HG03280 (cell line): Measurements from ENCODE around the gene LRIG1.

Source experiments
- ATAC-seq: cut with Tn5 transposase; IDR thresholded peaks from one replicate; pipeline ENCODE4 v1.9.1; 2021; ENCODE audit warnings: mild to moderate bottlenecking, moderate library complexity; ENCODE audit not compliant: unreplicated experiment

LRIG1 gene

GRCh38 chr3:66504850-66505641, 4.2 kb upstream of the LRIG1 start:
- no peak for ATAC-seq

- no peak for ATAC-seq
Observed at GRCh38 chr3:66502981-66503380, 2.2 kb upstream of the LRIG1 start.

- ATAC-seq = no peak
Observed at GRCh38 chr3:66502245-66502874, 1.5 kb upstream of the LRIG1 start.

DNA sequence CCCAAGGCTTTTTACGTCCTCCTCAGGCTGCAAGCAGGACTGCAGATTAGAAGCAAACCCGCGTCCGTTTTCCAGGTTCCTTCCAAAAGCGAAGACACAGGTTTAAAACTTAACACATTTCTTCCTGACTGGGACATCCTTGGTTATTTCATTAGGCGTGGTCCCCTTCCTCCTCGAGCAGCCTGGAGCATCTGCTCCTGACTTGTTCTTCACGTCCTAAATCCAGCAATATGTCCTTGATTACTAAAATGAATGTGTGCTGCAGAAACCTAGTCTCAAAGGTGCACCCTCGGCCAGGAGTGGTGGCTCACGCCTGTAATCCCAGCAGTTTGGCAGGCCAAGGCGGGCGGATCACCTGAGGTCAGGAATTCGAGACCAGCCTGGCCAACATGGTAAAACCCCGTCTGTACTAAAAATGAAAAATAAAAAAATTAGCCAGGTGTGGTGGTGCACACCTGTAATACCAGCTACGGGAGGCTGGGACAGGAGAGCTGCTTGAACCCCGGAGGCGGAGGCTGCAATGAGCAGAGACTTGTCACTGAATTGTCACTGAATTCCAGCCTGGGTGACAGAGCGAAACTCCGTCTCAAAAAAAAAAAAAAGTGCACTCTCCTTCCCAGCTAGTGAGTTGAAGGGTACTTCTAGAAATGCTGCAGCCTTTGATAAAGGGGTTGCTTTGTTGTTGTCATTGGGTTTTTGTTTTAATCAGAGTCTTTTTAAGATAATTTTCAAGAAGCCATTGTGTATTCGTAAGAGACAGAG, 842 bp upstream of the LRIG1 start:
- no peak for ATAC-seq

- ATAC-seq = peak; percentile 24
Observed at GRCh38 chr3:66499881-66500575, 794 bp downstream of the LRIG1 start.

DNA sequence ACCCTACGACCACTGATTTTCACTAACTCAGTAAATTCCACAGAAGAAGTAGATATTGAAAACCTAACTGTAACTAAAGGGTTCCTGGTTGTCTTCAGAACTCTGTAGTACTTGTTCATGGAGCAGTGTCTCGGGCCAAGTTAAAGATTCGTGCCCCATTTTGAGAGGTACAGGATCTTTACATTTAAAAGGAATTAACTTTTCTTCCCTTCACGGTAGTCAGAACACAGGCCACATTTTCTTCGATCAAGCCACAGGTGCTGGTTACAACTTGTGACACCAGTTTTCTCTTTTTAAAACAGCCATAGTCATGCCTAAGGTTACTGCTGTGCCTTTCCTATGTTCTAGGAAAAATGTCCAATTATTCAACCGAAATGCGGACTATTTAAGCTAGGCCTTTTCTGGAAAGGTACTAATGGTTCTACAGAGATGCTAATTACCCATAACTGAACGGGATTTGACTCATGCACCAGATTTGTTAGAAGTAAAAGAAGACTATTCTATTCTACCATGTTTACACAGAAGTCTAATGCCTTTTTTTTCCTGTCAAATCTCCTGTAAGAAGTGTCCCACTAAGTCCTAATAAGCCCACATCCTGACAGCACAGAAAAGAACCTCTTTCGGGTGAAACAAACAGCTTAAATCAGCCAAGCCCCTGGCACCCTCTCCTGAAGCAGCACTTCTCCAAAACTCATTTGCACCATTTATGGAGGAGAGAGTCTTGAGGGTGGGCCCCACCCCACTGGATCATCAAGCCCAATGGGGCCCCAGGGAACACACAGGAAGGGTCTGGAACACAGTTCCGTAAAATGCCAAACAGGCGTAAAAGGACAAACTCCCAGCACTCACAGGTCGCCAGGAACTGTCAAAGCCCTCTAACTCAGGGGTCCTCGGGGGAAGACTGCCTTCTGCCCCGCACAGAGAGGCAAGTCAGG, 1.9 kb downstream of the LRIG1 start:
- no peak for ATAC-seq

GRCh38 chr3:66497985-66498671, 2.7 kb downstream of the LRIG1 start:
- ATAC-seq = no peak

GRCh38 chr3:66497288-66497984, 3.4 kb downstream of the LRIG1 start:
- no peak for ATAC-seq

- ATAC-seq = no peak
Observed at GRCh38 chr3:66496746-66497145, 4.1 kb downstream of the LRIG1 start.

DNA sequence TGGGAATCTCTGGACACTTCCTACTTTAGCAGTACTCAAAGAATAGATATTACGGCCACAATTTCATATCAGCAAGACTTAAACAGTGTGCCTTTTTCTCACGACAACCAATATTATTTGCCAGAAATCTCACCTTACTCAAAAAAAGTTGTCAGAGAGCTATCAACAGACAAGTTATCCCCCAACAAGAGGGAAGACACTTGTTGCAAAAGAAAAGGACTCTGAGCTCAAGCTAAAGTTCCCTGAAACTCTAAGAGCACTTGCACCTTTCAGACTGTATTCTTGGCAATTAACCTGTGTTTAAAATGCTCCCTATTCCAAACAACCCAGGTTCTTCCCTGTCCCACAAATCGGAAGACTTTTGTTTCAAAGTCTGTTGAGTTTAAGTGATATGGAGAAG, 4.5 kb downstream of the LRIG1 start:
- ATAC-seq = no peak

- no peak for ATAC-seq
Observed at GRCh38 chr3:66495668-66496045, 5.2 kb downstream of the LRIG1 start.

DNA sequence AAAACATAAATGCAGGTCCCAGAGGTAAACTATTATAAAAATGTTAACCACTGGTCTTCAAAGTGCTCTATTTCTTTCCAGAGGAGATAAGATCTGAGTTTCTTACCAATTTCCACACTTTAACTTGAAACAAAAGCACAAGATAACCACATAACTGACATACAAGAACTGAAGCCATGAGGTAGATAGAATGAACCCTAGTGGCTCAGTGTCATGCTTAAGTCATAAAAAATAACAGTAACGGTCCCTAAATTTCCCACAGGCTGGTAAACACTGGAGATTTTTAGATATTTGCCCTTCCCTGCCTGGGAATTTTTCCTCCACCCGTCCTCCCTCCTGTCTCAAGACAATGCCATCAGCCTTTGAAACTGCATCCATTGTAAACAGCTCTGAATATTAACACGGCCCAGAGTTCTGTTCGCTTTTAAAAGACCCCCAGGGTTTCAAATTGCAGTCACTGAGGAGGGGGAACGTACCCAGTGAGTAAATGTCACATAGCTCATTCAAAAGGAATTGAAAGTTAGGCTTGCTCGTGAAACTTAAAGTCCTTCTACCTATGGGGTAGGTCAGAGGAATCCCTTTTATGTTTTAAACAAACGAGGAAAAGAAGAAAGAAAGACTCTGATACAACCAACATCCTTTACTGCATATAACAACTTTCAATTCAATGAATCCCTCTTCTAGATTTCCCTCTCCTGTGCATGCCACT, 5.7 kb downstream of the LRIG1 start:
- no peak for ATAC-seq

DNA sequence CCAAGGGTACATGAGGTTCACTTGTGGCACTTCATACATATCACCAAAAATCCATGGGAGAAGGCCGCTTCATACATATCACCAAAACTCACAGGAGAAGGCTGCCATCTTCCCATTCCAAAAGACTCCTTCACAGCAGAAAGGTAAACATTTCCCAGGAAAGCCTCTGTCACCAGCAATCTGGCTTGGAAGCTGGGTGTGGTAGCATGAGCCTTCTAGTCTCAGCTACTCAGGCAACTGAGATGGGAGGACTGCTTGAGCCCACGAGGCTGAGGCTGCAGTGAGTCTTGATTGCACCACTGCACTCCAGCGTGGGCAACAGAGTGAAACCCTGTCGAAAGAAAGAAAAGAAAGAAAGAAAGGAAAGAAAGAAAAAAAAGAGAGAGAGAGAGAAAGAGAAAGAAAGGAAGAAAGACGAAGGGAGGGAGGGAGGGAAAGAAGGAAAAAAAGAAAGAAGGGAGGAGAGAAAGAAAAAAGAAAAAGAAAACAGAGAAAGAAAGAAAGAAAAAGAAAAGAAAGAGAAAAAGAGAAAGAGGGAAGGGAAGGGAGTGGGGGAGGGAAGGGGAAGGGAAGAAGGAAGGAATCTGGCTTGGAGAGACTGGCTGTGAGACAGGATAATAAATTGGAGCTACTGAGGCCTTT, 7.2 kb downstream of the LRIG1 start:
- no peak for ATAC-seq

GRCh38 chr3:66492672-66493071, 8.2 kb downstream of the LRIG1 start:
- ATAC-seq = no peak

GRCh38 chr3:66492071-66492470, 8.8 kb downstream of the LRIG1 start:
- no peak for ATAC-seq

DNA sequence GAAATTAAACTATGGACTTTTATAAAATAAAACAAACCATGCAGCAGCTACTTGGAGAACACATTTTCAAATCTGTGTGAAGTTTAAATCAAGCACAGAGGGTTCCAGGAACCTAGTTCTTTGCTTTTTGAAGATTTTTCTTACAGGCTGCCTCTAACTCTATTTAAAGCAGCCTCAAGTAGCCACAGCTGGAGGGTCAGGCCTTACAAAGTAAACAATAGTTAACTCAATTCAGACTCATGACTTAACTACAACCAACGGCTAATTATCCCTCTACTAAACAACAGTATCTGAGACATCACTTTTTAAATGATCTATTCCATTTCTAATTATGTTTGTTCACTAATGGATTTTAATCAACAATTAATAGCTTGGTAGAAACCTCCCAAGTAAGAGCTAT, 9.8 kb downstream of the LRIG1 start:
- ATAC-seq = no peak

DNA sequence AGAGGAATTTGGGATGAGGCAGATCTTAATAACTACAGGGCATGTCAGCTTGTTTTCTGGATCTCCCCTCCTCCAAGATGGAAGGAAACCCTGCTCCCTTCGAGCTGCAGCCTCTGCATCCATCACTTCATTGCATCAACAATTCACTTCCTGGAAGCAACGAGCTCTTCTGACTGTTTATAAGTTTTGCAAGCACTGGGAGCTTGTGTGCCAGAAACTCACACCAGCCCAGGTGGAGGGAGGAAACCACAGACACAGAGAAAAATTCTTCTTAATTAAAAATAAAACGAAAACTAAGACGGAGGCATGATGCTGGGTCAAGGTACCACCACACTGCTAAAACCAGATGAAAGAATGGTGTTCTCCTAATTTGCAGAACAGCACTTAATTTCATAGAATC, 10.6 kb downstream of the LRIG1 start:
- ATAC-seq = no peak

DNA sequence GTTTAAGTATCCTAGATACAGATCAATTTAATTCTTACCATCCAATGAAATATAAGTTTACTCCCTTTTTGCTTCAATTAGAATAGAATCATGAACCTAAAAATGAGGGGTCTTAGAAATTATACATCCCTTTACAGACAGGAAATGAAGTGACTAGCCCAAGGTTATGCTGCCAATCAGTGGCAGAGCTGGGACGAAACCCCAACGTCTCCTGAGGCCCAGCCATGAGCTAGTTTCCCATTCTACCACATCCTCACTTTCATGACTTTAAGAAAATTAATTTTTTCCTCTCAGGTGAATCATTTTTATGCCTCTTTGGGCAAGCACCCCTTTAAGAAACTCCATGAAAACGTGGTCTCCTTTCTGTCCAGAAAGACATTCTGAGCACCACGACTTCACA, 11.2 kb downstream of the LRIG1 start:
- no peak for ATAC-seq
